ENCODE measurements around the gene TCTN2.

- TF ChIP-seq EZH2phosphoT487 (IDR thresholded peaks at IDR 0.05; ENCODE audit: unreplicated experiment) (no peak), CTCF (conservative IDR thresholded peaks at IDR 0.05; ENCODE audit: low read depth in 2 of 2) (no peak), POLR2AphosphoS5 (IDR thresholded peaks at IDR 0.05; ENCODE audit: low read depth) (no peak), CREB1 (CRISPR knock-in tag; IDR thresholded peaks at IDR 0.05; ENCODE audit: low read depth) (no peak), EZH2 (IDR thresholded peaks at IDR 0.05; ENCODE audit: low read depth, unreplicated experiment) (no peak), REST (IDR thresholded peaks at IDR 0.05; ENCODE audit: unreplicated experiment) (no peak), ZNF331 (CRISPR knock-in tag; IDR thresholded peaks at IDR 0.05; ENCODE audit: low read depth) (no peak), JUNB (IDR thresholded peaks at IDR 0.05; ENCODE audit: unreplicated experiment) (no peak), NANOG (IDR thresholded peaks at IDR 0.05; ENCODE audit: borderline replicate concordance) (no peak), STAT1 (IDR thresholded peaks at IDR 0.05; ENCODE audit: unreplicated experiment) (no peak)
- TF ChIP-seq, protein P1, sequence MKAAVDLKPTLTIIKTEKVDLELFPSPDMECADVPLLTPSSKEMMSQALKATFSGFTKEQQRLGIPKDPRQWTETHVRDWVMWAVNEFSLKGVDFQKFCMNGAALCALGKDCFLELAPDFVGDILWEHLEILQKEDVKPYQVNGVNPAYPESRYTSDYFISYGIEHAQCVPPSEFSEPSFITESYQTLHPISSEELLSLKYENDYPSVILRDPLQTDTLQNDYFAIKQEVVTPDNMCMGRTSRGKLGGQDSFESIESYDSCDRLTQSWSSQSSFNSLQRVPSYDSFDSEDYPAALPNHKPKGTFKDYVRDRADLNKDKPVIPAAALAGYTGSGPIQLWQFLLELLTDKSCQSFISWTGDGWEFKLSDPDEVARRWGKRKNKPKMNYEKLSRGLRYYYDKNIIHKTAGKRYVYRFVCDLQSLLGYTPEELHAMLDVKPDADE (IDR thresholded peaks at IDR 0.05) = no peak
- TF ChIP-seq, protein P2, sequence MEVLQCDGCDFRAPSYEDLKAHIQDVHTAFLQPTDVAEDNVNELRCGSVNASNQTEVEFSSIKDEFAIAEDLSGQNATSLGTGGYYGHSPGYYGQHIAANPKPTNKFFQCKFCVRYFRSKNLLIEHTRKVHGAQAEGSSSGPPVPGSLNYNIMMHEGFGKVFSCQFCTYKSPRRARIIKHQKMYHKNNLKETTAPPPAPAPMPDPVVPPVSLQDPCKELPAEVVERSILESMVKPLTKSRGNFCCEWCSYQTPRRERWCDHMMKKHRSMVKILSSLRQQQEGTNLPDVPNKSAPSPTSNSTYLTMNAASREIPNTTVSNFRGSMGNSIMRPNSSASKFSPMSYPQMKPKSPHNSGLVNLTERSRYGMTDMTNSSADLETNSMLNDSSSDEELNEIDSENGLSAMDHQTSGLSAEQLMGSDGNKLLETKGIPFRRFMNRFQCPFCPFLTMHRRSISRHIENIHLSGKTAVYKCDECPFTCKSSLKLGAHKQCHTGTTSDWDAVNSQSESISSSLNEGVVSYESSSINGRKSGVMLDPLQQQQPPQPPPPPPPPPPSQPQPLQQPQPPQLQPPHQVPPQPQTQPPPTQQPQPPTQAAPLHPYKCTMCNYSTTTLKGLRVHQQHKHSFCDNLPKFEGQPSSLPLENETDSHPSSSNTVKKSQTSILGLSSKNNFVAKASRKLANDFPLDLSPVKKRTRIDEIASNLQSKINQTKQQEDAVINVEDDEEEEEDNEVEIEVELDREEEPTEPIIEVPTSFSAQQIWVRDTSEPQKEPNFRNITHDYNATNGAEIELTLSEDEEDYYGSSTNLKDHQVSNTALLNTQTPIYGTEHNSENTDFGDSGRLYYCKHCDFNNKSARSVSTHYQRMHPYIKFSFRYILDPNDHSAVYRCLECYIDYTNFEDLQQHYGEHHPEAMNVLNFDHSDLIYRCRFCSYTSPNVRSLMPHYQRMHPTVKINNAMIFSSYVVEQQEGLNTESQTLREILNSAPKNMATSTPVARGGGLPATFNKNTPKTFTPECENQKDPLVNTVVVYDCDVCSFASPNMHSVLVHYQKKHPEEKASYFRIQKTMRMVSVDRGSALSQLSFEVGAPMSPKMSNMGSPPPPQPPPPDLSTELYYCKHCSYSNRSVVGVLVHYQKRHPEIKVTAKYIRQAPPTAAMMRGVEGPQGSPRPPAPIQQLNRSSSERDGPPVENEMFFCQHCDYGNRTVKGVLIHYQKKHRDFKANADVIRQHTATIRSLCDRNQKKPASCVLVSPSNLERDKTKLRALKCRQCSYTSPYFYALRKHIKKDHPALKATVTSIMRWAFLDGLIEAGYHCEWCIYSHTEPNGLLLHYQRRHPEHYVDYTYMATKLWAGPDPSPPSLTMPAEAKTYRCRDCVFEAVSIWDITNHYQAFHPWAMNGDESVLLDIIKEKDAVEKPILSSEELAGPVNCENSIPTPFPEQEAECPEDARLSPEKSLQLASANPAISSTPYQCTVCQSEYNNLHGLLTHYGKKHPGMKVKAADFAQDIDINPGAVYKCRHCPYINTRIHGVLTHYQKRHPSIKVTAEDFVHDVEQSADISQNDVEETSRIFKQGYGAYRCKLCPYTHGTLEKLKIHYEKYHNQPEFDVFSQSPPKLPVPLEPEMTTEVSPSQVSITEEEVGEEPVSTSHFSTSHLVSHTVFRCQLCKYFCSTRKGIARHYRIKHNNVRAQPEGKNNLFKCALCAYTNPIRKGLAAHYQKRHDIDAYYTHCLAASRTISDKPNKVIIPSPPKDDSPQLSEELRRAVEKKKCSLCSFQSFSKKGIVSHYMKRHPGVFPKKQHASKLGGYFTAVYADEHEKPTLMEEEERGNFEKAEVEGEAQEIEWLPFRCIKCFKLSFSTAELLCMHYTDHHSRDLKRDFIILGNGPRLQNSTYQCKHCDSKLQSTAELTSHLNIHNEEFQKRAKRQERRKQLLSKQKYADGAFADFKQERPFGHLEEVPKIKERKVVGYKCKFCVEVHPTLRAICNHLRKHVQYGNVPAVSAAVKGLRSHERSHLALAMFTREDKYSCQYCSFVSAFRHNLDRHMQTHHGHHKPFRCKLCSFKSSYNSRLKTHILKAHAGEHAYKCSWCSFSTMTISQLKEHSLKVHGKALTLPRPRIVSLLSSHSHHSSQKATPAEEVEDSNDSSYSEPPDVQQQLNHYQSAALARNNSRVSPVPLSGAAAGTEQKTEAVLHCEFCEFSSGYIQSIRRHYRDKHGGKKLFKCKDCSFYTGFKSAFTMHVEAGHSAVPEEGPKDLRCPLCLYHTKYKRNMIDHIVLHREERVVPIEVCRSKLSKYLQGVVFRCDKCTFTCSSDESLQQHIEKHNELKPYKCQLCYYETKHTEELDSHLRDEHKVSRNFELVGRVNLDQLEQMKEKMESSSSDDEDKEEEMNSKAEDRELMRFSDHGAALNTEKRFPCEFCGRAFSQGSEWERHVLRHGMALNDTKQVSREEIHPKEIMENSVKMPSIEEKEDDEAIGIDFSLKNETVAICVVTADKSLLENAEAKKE (CRISPR knock-in tag; IDR thresholded peaks at IDR 0.05) = no peak
Observed at GRCh38 chr12:123690191-123690840, 19.4 kb downstream of the TCTN2 start.

Measured in GM23338 (cell line).